A549 (cell line): ENCODE results near the gene KPNA2.

Source experiments
- HDAC2 ChIP-seq: fragments of 200-600 bp; sonication (generic); IDR thresholded peaks from 2 replicates; pipeline ENCODE4 v1.6.1; 2016
- NR3C1 ChIP-seq: fragments of >200 bp; sonication (Bioruptor Twin); formaldehyde crosslinking; IDR thresholded peaks from 3 replicates; pipeline ENCODE4 v1.6.1; 2017

GRCh38 chr17:68047153-68047846 lies 11.8 kb downstream of the KPNA2 start:
- TF ChIP-seq NR3C1 (no peak), HDAC2 (no peak)
